GM12875 (cell line): Measurements from ENCODE around the gene SHISA6.

Source experiments
- H3K4me3 ChIP-seq: one replicate; pipeline ENCODE4 v1.5.1; 2011; ENCODE audit warnings: low read depth, low read length, control low read depth
- CTCF ChIP-seq: IDR thresholded peaks from 2 replicates; pipeline ENCODE4 v1.5.1; 2011; ENCODE audit warnings: low read depth, mild to moderate bottlenecking, control low read depth, inconsistent platforms, low read length, moderate library complexity, borderline replicate concordance; ENCODE audit not compliant: insufficient read depth

SHISA6 gene

GRCh38 chr17:11558681-11559234, 317.7 kb downstream of the SHISA6 start:
- H3K4me3 ChIP-seq: no peak overlapping the region
- no peak for TF ChIP-seq CTCF

GRCh38 chr17:11559601-11560000, 318.6 kb downstream of the SHISA6 start:
- no peak overlapping the region for H3K4me3 ChIP-seq
- TF ChIP-seq CTCF: no peak

- TF ChIP-seq CTCF: no peak
- no peak overlapping the region for H3K4me3 ChIP-seq
Observed at GRCh38 chr17:11561281-11561680, 320.3 kb downstream of the SHISA6 start.

- no peak overlapping the region for H3K4me3 ChIP-seq
Observed at GRCh38 chr17:11561702-11562101, 320.7 kb downstream of the SHISA6 start.

GRCh38 chr17:11564589-11565380, 323.8 kb downstream of the SHISA6 start:
- no peak for TF ChIP-seq CTCF
- no peak overlapping the region for H3K4me3 ChIP-seq

More at GRCh38 chr17:11561702-11562101, 320.7 kb downstream of the SHISA6 start:
- TF ChIP-seq CTCF: no peak

- no peak overlapping the region for H3K4me3 ChIP-seq
- no peak for TF ChIP-seq CTCF
Observed at GRCh38 chr17:11565591-11565990, 324.6 kb downstream of the SHISA6 start.

GRCh38 chr17:11578998-11579397, 338.0 kb downstream of the SHISA6 start:
- H3K4me3 ChIP-seq: no peak overlapping the region
- no peak for TF ChIP-seq CTCF
